Suppressor macrophage (primary cell): ENCODE results near the gene INF2.
"Not testable (repeated sequence)": the region's sequence is repeated elsewhere in the genome, so short reads cannot be mapped to it uniquely, and the experiment has no call there.

Source experiments
- DNase-seq, 4 experiments: peaks; one replicate each; pipeline ENCODE4 v3.0.0-alpha.2; 2020 to 2022
- total RNA-seq, 17 experiments: gene quantifications; one replicate each; lab custom pipeline; 2026; ENCODE audit warnings: mixed read lengths in 6 of 17, inconsistent platforms in 3 of 17; lab: John Stamatoyannopoulos, UW

The INF2 gene
- total RNA-seq, result 31.5 to 115 (median 67.8) reads per million in 17 experiments

- peak; percentile 55 to 85 (median 70) for DNase-seq
These were observed at the start of gene INF2 for GRCh38 chr14:104689109-104689880. Gene INF2, plus strand, starts transcription at chr14:104689618. Its CDS starts 11,748 bp downstream, at chr14:104701366.

DNA sequence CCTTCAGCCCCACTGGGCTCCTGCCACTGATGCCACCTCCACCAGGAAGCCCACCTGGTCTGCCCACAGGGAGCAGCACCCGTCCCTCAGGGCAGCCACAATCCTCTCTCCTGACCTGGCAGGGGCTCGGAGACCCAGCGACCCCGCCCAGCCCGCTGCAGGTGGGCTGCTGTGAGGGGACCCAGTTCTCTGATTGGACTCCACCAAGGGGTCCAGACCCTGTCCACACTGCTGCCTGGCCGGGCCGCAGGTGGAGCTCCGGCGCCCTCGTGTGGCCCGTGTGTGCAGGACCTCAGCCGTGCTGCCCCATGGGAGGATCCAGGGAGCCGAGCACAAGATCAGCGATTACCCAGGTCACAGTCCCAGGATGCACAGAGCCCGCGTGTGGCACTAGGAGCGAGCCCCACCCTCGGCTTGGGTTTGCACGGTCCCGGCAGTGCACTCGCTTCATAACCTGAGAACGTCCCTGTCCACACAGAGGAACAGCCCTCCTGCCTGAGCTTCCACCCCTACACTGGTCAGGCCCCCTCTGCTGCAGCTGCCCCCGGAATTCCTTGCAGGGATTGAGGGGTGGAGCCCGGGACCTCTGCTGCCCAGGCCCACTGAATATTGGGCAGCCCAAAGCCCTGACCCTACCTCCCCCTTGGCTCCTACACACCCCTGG is 49.4 kb upstream of the INF2 start:
- peak; percentile 65 to 86 (median 78) for DNase-seq

DNA sequence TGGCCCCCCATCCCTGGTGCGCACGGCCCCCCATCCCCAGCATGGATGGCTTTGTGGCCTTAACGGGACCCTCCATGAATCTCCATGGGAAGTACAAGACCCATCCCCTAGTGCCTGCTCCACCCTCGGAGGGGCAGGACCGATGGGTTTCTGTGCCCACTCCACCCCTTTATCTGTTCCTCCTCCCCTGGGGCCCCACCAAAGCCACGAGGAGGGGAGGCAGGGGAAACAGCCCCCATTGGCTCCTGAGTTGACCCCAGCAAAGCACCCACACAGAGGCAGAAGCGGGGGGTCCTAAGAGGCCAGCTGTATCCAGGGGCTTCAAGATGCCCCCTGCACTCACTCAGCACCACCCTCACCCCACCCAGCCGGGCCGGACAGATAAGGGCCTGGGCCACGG is 48.7 kb upstream of the INF2 start:
- DNase-seq, result no peak

- peak in 2 of 4 experiments; percentile 22 to 48 for DNase-seq
These were observed 47.5 kb upstream of the INF2 start for GRCh38 chr14:104641753-104642539.

- DNase-seq, result no peak
These were observed 46.9 kb upstream of the INF2 start for GRCh38 chr14:104642540-104642868.

DNA sequence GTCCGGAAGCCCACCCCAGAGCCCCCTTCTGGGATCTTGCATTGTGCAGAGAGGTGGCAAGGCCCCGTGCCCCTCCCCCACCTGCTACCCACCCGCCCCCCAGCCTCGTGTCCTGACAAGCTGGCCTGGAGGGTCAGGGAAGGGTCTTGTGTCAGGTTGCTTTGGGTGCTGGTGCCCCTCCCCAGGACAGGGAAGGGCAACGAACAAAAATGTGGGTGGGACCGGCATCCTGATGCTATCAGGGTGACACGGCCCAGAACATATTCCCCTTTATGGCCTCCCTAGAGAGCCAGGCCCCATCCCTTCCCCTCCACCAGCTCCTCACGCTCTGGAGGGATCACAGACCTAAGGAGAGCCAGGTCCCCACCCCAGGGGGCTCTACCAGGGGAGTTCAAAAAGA is 46.1 kb upstream of the INF2 start:
- DNase-seq, result no peak

- DNase-seq, result no peak
These were observed 45.3 kb upstream of the INF2 start for GRCh38 chr14:104644091-104644635.

GRCh38 chr14:104644656-104645378 is 44.6 kb upstream of the INF2 start:
- DNase-seq, result peak in 2 of 4 experiments; percentile 17 to 35

DNA sequence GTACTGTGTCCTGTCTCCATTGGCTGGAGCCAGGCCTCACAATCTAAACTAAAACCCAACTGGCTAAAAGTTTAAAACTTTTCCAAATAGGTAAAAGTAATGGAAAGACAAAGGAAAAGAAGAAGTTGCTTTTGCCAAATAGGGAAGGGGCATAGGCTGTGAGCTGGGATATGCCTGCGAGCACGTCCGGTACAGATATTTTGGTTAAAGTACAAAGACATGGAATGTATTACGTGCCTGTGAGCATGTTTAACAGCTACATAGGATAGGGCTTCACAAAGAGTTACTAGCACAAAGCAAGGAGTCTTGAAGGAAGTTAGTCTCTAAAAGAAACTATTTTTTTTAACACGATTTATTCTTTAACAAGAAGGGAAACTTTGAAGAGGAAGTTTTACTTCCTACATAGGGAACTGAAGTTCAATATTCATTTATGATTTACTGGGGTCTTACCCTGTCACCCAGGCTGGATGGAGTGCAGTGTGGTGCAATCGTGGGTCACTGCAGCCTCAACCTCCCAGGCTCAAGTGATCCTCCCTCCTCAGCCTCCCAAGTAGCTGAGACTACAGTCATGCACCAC is 41.9 kb upstream of the INF2 start:
- DNase-seq, result peak in 2 of 4 experiments; percentile 59 to 73

GRCh38 chr14:104650057-104650980 is 39.1 kb upstream of the INF2 start:
- peak; percentile 47 to 75 (median 62) for DNase-seq

DNA sequence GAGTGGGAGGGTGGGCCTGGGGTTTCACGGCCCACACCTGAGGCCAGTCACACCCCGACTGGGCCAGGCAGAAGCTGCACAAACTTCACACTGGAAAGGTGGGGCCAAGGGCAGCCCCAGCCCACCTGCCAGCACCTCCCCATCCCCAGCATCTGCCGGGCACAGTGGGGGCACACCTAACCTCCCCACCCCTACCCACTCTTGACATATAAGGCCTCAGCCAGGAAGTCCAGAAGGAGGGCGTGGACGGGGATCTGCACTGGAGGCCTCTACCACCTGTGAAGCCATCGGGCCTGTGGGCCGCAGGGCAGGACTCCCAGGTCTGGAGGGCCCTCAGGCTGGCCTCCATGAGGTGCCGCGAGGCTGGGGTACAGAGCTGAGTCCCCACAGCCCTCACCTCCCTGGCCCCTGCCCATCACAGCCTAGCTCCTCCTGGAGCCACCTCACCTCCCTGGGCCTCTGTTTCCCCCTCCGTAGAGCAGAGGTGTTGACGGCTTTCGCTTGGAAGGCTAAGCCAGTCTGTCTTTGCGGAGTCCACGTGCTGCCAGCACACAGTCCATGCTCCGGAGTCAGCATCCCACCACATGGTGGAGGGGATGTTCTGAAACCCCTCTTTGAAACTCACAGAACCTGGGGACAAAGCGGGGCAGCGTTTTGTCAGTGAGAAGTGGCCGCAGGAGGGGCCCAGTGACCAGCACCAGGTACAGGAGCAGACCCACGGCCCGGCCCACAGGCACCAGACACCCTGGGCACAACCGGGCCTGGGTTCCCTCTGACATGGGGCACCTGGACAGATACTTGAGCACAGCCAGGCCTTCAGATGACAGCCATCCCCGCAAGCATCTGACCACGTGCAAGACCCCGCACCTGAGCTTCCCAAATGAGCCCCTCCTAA is 38.2 kb upstream of the INF2 start:
- DNase-seq, result no peak

DNA sequence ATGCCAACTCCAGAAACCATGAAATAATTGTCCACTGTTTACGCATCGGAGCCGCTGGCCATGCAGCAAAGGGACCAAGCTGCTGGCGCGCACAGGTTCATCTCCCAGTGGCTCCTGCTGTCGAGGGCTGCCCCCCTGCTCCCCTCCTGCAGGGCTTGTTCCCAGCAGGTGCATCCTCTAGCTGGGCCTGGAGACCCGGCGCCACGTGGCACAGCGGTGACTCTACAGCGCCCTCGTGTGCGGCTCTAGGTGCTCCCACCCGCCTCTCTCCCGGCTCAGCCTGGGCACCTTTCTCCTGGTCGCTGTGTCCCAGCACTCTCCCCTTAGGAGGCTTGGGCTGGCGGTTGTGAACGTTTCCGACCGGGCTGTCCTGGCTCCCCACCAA is 37.5 kb upstream of the INF2 start:
- no peak for DNase-seq

GRCh38 chr14:104652386-104652785 is 37.0 kb upstream of the INF2 start:
- no peak for DNase-seq

DNA sequence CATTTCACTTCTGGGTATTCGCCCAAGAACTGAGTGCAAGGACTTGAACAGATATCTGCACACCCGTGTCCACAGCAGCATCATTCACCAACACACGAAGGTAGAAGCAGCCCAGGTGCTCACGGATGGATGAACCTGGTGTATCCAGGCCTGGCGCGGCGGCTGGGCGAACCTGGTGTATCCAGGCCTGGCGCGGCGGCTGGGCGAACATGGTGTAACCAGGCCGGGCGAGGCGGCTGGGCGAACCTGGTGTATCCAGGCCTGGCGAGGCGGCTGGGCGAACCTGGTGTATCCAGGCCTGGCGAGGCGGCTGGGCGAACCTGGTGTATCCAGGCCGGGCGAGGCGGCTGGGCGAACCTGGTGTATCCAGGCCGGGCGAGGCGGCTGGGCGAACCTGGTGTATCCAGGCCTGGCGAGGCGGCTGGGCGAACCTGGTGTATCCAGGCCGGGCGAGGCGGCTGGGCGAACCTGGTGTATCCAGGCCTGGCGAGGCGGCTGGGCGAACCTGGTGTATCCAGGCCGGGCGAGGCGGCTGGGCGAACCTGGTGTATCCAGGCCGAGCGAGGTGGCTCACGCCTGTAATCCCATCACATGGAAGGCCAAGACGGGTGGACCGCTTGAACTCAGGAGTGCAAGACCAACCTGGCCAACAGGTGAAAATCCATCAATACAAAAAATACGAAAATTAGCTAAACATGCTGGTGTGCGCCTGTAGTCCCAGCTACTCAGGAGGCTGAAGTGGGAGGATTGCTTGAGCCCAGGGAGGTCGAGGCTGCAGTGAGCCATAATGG is 36.1 kb upstream of the INF2 start:
- not testable (repeated sequence) for DNase-seq

DNA sequence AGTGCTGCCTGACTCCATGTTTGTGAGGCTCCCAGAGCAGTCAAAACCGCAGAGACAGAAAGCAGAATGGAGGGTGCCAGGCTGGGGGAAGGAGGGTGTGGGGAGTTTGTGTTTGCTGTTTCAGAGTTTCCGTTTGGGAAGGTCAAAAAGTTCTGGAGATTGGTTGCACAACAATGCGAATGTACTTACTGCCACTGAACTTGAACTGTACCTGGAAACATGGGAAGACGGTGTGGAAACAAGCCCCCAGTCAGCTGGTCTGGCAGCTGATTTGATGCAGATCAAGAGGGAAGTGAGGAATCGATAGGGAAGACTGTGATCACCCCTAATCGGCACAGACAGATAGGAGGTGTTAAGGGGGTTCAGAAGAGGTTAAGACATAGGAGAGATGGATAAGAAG is 35.3 kb upstream of the INF2 start:
- no peak for DNase-seq

DNA sequence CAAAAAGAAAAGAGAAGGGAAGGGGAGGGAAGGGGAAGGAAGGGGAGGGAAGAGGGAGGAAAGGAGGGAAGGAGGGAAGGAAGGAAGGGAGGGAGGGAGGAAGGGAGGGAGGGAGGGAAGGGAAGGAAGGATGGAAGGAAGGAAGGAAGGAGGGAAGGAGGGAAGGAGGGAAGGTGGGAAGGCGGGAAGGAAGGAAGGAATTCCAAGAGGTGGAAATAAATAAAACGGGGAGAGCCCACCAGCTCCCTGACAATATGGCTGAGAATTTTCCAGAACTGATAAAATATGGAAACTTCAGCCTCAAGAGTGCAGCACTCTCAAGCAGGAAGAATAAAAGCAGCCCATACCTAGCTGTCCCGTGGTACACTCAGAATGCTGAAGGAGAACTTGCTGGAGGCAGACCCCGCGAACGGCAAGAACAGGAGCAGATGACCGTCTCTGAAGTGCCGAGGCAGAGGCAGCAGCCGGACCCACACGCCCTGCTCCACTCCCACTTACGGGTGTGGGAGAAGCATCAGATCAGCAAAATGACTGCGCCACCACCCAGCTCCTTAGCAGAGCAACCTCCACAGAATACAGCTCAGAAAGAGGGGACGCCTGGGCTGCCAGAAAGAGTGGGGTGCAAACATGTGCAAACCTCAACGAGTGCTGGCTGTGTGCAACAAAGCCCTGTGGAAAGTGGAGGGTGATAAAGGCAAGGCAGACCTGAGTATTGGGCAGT is 34.1 kb upstream of the INF2 start:
- DNase-seq, result no peak

DNA sequence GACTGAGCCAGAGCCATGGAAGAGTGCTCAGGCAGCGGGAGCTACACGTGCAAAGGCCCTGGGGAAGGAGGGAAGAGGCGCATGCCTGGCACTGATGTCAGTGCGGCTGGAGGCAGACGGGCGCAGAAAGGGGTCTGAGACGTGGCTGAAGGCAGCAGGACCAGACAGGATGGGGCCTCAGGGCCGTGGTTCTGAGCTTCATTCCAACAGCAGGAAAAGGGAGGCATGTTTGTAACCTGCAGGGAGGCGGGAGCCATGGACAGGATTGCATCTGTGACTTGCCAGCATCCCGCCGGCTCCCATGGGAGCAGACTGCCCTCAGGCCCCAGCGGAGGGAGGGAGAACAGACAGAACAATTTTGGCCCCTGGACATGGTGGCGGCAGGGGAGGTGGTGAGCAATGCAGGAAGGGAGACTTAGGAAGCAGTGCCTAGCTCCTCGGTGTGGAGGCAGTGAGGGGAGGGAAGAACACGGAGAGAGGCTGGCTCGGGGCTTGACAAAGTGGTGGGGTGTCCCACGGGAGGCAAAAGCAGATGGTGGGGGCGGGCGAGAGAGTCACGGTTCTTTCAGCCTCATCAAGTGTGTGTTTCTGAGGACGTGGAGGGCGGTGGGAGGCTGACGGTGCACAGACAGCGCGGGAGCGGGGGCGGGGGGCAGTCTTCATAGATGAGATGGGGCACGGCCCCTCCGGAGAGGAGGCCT is 33.3 kb upstream of the INF2 start:
- no peak for DNase-seq
